ENCODE measurements around the gene PPM1L. TPM values are rescaled to one million over a fixed set of nuclear protein-coding genes. Genes with fewer than 3 reads are reported as not detected.

PPM1L gene
- total RNA-seq, 2 experiments from 2014 or later = 2.2 to 2.7 TPM

GRCh38 chr3:160840590-160840989, 84.6 kb downstream of the PPM1L start:
- peaks cover 13% of the 10 kb centered on the region for H3K9me3 Mint-ChIP-seq
- ChIA-PET CTCF (no interaction called here), POLR2A (no interaction called here)
- H3K4me1 Mint-ChIP-seq (ENCODE audit: low read depth) = no peaks in the 10 kb centered on the region
- no peak overlapping the region for H3K27ac Mint-ChIP-seq
- DNase-seq = no peak
- no peaks in the 10 kb centered on the region for H3K27me3 Mint-ChIP-seq
- H3K36me3 Mint-ChIP-seq = no peaks in the 10 kb centered on the region
- intact Hi-C loops (cut with micrococcal nuclease) = no loop called here
- H3K4me3 Mint-ChIP-seq = no peak overlapping the region

GRCh38 chr3:160841455-160841854, 85.4 kb downstream of the PPM1L start:
- intact Hi-C loops (cut with micrococcal nuclease) = no loop called here
- no peaks in the 10 kb centered on the region for H3K4me1 Mint-ChIP-seq (ENCODE audit: low read depth)
- POLR2A ChIA-PET = no interaction called here

GRCh38 chr3:160842021-160843005, 86.3 kb downstream of the PPM1L start:
- no peaks in the 10 kb centered on the region for H3K4me1 Mint-ChIP-seq (ENCODE audit: low read depth)
- no peak for DNase-seq
- no peaks in the 10 kb centered on the region for H3K27me3 Mint-ChIP-seq
- ChIA-PET CTCF (interaction anchor here (0.7 kb wide), 1 partner anchor 209 kb away, joined by 3 read pairs; no protein-coding TSS in a partner anchor), POLR2A (no interaction called here)
- peaks cover 13% of the 10 kb centered on the region for H3K9me3 Mint-ChIP-seq
- no peak overlapping the region for H3K4me3 Mint-ChIP-seq
- intact Hi-C loops (cut with micrococcal nuclease) = no loop called here
- no peak overlapping the region for H3K27ac Mint-ChIP-seq
- H3K36me3 Mint-ChIP-seq = no peaks in the 10 kb centered on the region

More at GRCh38 chr3:160841455-160841854, 85.4 kb downstream of the PPM1L start:
- CTCF ChIA-PET = no interaction called here
- Mint-ChIP-seq H3K36me3 (no peaks in the 10 kb centered on the region), H3K27me3 (no peaks in the 10 kb centered on the region), H3K9me3 (peaks cover 13% of the 10 kb centered on the region), H3K27ac (no peak overlapping the region), H3K4me3 (no peak overlapping the region)
- no peak for DNase-seq

- DNase-seq = no peak
- Mint-ChIP-seq H3K9me3 (no peaks in the 10 kb centered on the region), H3K27me3 (peaks cover 2% of the 10 kb centered on the region), H3K27ac (no peak overlapping the region), H3K4me1 (ENCODE audit: low read depth) (no peaks in the 10 kb centered on the region), H3K4me3 (no peak overlapping the region), H3K36me3 (no peaks in the 10 kb centered on the region)
- intact Hi-C loops (cut with micrococcal nuclease) = no loop called here
- ChIA-PET POLR2A (no interaction called here), CTCF (no interaction called here)
Observed at GRCh38 chr3:160851629-160852210, 95.7 kb downstream of the PPM1L start.

- H3K27ac Mint-ChIP-seq = no peak overlapping the region
- no peak for DNase-seq
- intact Hi-C loops (cut with micrococcal nuclease) = no loop called here
- CTCF ChIA-PET = no interaction called here
- no peaks in the 10 kb centered on the region for H3K4me1 Mint-ChIP-seq (ENCODE audit: low read depth)
- POLR2A ChIA-PET = no interaction called here
- no peaks in the 10 kb centered on the region for H3K9me3 Mint-ChIP-seq
- no peaks in the 10 kb centered on the region for H3K36me3 Mint-ChIP-seq
- H3K27me3 Mint-ChIP-seq = peaks cover 2% of the 10 kb centered on the region
- no peak overlapping the region for H3K4me3 Mint-ChIP-seq
Observed at GRCh38 chr3:160852856-160853255, 96.8 kb downstream of the PPM1L start.

GRCh38 chr3:160856450-160856849, 100.4 kb downstream of the PPM1L start:
- Mint-ChIP-seq H3K27ac (no peak overlapping the region), H3K4me1 (ENCODE audit: low read depth) (no peaks in the 10 kb centered on the region), H3K4me3 (no peak overlapping the region), H3K36me3 (no peaks in the 10 kb centered on the region), H3K9me3 (no peaks in the 10 kb centered on the region), H3K27me3 (peaks cover 2% of the 10 kb centered on the region)
- no peak for DNase-seq
- intact Hi-C loops (cut with micrococcal nuclease) = no loop called here
- ChIA-PET CTCF (no interaction called here), POLR2A (no interaction called here)

GRCh38 chr3:160857476-160858119, 101.6 kb downstream of the PPM1L start:
- intact Hi-C loops (cut with micrococcal nuclease) = no loop called here
- H3K9me3 Mint-ChIP-seq = no peaks in the 10 kb centered on the region
- CTCF ChIA-PET = no interaction called here
- no peaks in the 10 kb centered on the region for H3K27me3 Mint-ChIP-seq
- POLR2A ChIA-PET = no interaction called here
- H3K4me1 Mint-ChIP-seq (ENCODE audit: low read depth) = no peaks in the 10 kb centered on the region
- no peaks in the 10 kb centered on the region for H3K36me3 Mint-ChIP-seq
- no peak for DNase-seq
- H3K27ac Mint-ChIP-seq = no peak overlapping the region
- no peak overlapping the region for H3K4me3 Mint-ChIP-seq

GRCh38 chr3:160860346-160860745, 104.3 kb downstream of the PPM1L start:
- intact Hi-C loops (cut with micrococcal nuclease) = no loop called here
- Mint-ChIP-seq H3K27ac (no peak overlapping the region), H3K4me1 (ENCODE audit: low read depth) (no peaks in the 10 kb centered on the region), H3K36me3 (no peaks in the 10 kb centered on the region), H3K4me3 (no peak overlapping the region), H3K27me3 (no peaks in the 10 kb centered on the region), H3K9me3 (no peaks in the 10 kb centered on the region)
- DNase-seq = no peak
- ChIA-PET CTCF (no interaction called here), POLR2A (no interaction called here)

- Mint-ChIP-seq H3K27ac (no peak overlapping the region), H3K4me1 (ENCODE audit: low read depth) (no peaks in the 10 kb centered on the region), H3K36me3 (no peaks in the 10 kb centered on the region), H3K4me3 (no peak overlapping the region), H3K27me3 (peaks cover 3% of the 10 kb centered on the region), H3K9me3 (no peaks in the 10 kb centered on the region)
- intact Hi-C loops (cut with micrococcal nuclease) = no loop called here
- DNase-seq = no peak
- ChIA-PET POLR2A (no interaction called here), CTCF (no interaction called here)
Observed at GRCh38 chr3:160869825-160870224, 113.8 kb downstream of the PPM1L start.

GRCh38 chr3:160870327-160870726, 114.3 kb downstream of the PPM1L start:
- DNase-seq = no peak
- Mint-ChIP-seq H3K4me3 (no peak overlapping the region), H3K27me3 (peaks cover 3% of the 10 kb centered on the region), H3K4me1 (ENCODE audit: low read depth) (no peaks in the 10 kb centered on the region), H3K27ac (no peak overlapping the region), H3K9me3 (no peaks in the 10 kb centered on the region), H3K36me3 (no peaks in the 10 kb centered on the region)
- POLR2A ChIA-PET = no interaction called here
- intact Hi-C loops (cut with micrococcal nuclease) = no loop called here
- CTCF ChIA-PET = no interaction called here

GRCh38 chr3:160874736-160875135, 118.7 kb downstream of the PPM1L start:
- DNase-seq = no peak
- intact Hi-C loops (cut with micrococcal nuclease) = no loop called here
- peaks cover 4% of the 10 kb centered on the region for H3K9me3 Mint-ChIP-seq
- no peaks in the 10 kb centered on the region for H3K27me3 Mint-ChIP-seq
- ChIA-PET POLR2A (no interaction called here), CTCF (interaction anchor here (1.1 kb wide), 1 partner anchor 166 kb away, joined by 4 read pairs; no protein-coding TSS in a partner anchor)
- no peaks in the 10 kb centered on the region for H3K4me1 Mint-ChIP-seq (ENCODE audit: low read depth)
- H3K27ac Mint-ChIP-seq = no peak overlapping the region
- H3K4me3 Mint-ChIP-seq = no peak overlapping the region
- no peaks in the 10 kb centered on the region for H3K36me3 Mint-ChIP-seq

GRCh38 chr3:160876643-160877042, 120.6 kb downstream of the PPM1L start:
- Mint-ChIP-seq H3K4me3 (no peak overlapping the region), H3K9me3 (peaks cover 4% of the 10 kb centered on the region), H3K36me3 (no peaks in the 10 kb centered on the region), H3K27me3 (no peaks in the 10 kb centered on the region), H3K27ac (no peak overlapping the region), H3K4me1 (ENCODE audit: low read depth) (no peaks in the 10 kb centered on the region)
- intact Hi-C loops (cut with micrococcal nuclease) = no loop called here
- no peak for DNase-seq
- CTCF ChIA-PET = no interaction called here
- POLR2A ChIA-PET = no interaction called here

Measured in activated CD4-positive, alpha-beta memory T cell treated with anti-CD3 and anti-CD28 coated beads for 36 hours (primary cell).